ENCODE data around the gene PRR7.

PRR7 gene

DNA sequence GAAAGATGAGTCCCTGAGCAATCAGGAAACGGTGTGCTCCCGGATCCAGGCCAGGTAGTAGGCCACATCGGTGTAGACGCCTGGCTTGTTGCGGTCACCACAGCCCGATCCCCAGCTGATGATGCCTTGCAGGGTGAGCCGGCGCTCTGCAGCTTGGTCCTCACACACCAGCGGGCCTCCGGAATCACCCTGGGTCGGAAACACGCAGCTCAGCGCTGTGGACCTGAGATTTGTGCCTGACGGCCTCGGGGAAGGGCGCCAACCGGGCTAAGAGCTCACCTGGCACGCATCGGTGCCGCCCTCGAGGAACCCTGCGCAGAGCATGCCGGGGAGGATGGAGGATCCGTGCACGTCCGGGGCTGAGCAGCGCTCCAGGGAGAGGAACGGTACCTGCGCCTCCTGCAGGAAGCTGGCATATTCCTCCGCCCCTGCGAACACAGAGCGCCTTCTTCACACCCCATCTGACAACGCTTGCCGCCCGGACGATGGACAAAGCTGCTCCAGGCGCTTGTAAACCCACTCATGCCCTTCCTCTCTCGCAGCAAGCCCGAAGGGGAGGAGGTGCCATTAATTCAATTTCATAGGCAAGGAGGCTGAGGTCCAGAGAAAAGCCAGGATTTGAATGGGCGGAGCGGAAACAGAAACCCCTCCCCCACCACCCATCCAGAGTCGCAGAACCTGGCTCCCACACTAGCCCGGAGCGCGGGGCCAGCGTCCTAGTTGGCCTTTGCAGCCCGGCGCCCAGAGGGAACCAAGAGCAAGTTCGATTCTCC, 44.2 kb upstream of the PRR7 start (continued):
- TF ChIP-seq KLF17 (tag by site-specific recombination; IDR thresholded peaks at IDR 0.05): peak; percentile 39; the same call in 1 of the 2 replicates
- no peak for TF ChIP-seq ZNF670 (tag by site-specific recombination; IDR thresholded peaks at IDR 0.05; ENCODE audit: low read depth)
- peak; percentile 72 for TF ChIP-seq PATZ1 (tag by site-specific recombination; IDR thresholded peaks at IDR 0.05)
- no peak for TF ChIP-seq HOXC10 (CRISPR knock-in tag; IDR thresholded peaks at IDR 0.05)
- peak; percentile 89 for TF ChIP-seq ZEB2 (tag by site-specific recombination; IDR thresholded peaks at IDR 0.05)
- peak; percentile 80; the same call in 1 of the 2 replicates for TF ChIP-seq ZNF24 (tag by site-specific recombination; IDR thresholded peaks at IDR 0.05)
- no peak; the same call in none of the 2 replicates for TF ChIP-seq KLF1 (tag by site-specific recombination; IDR thresholded peaks at IDR 0.05)
- TF ChIP-seq EGR2 (tag by site-specific recombination; IDR thresholded peaks at IDR 0.05; ENCODE audit: low read depth): peak; percentile 60
- TF ChIP-seq ZNF660 (tag by site-specific recombination; IDR thresholded peaks at IDR 0.05): 0 out of 2 replicates have a peak, but pooled peaks have one; percentile 38
- TF ChIP-seq KLF16 (tag by site-specific recombination; IDR thresholded peaks at IDR 0.05): peak; percentile 1; the same call in 1 of the 2 replicates
- TF ChIP-seq ZNF473 (tag by site-specific recombination; IDR thresholded peaks at IDR 0.05): no peak
- no peak for TF ChIP-seq ZNF19 (tag by site-specific recombination; IDR thresholded peaks at IDR 0.05; ENCODE audit: low read depth)
- TF ChIP-seq YY2 (tag by site-specific recombination; IDR thresholded peaks at IDR 0.05): no peak
- TF ChIP-seq ZBTB48 (tag by site-specific recombination; IDR thresholded peaks at IDR 0.05): peak; percentile 90
- TF ChIP-seq ZNF843 (tag by site-specific recombination; IDR thresholded peaks at IDR 0.05): no peak
- TF ChIP-seq, protein P1, sequence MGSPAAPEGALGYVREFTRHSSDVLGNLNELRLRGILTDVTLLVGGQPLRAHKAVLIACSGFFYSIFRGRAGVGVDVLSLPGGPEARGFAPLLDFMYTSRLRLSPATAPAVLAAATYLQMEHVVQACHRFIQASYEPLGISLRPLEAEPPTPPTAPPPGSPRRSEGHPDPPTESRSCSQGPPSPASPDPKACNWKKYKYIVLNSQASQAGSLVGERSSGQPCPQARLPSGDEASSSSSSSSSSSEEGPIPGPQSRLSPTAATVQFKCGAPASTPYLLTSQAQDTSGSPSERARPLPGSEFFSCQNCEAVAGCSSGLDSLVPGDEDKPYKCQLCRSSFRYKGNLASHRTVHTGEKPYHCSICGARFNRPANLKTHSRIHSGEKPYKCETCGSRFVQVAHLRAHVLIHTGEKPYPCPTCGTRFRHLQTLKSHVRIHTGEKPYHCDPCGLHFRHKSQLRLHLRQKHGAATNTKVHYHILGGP (tag by site-specific recombination; IDR thresholded peaks at IDR 0.05): peak; percentile 93
- TF ChIP-seq ZNF76 (tag by site-specific recombination; IDR thresholded peaks at IDR 0.05; ENCODE audit: borderline replicate concordance, low read depth): peak; percentile 83; the same call in 1 of the 2 replicates
- TF ChIP-seq, protein P2, sequence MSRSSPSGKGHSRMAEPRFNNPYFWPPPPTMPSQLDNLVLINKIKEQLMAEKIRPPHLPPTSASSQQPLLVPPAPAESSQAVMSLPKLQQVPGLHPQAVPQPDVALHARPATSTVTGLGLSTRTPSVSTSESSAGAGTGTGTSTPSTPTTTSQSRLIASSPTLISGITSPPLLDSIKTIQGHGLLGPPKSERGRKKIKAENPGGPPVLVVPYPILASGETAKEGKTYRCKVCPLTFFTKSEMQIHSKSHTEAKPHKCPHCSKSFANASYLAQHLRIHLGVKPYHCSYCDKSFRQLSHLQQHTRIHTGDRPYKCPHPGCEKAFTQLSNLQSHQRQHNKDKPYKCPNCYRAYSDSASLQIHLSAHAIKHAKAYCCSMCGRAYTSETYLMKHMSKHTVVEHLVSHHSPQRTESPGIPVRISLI (tag by site-specific recombination; IDR thresholded peaks at IDR 0.05): no peak
- no peak for TF ChIP-seq ELK4 (IDR thresholded peaks at IDR 0.05; ENCODE audit: borderline replicate concordance, low read depth, low read length)
- TF ChIP-seq, protein P3, sequence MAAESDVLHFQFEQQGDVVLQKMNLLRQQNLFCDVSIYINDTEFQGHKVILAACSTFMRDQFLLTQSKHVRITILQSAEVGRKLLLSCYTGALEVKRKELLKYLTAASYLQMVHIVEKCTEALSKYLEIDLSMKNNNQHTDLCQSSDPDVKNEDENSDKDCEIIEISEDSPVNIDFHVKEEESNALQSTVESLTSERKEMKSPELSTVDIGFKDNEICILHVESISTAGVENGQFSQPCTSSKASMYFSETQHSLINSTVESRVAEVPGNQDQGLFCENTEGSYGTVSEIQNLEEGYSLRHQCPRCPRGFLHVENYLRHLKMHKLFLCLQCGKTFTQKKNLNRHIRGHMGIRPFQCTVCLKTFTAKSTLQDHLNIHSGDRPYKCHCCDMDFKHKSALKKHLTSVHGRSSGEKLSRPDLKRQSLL (tag by site-specific recombination; IDR thresholded peaks at IDR 0.05): peak; percentile 57
- TF ChIP-seq, protein P4, sequence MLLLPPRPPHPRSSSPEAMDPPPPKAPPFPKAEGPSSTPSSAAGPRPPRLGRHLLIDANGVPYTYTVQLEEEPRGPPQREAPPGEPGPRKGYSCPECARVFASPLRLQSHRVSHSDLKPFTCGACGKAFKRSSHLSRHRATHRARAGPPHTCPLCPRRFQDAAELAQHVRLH (tag by site-specific recombination; IDR thresholded peaks at IDR 0.05): 0 out of 2 replicates have a peak, but pooled peaks have one; percentile 1
- TF ChIP-seq ZNF324 (tag by site-specific recombination; IDR thresholded peaks at IDR 0.05): 0 out of 2 replicates have a peak, but pooled peaks have one; percentile 43
- no peak for TF ChIP-seq ZNF571 (tag by site-specific recombination; IDR thresholded peaks at IDR 0.05)
- TF ChIP-seq ZNF23 (tag by site-specific recombination; IDR thresholded peaks at IDR 0.05; ENCODE audit: borderline replicate concordance): no peak
- TF ChIP-seq, protein P5, sequence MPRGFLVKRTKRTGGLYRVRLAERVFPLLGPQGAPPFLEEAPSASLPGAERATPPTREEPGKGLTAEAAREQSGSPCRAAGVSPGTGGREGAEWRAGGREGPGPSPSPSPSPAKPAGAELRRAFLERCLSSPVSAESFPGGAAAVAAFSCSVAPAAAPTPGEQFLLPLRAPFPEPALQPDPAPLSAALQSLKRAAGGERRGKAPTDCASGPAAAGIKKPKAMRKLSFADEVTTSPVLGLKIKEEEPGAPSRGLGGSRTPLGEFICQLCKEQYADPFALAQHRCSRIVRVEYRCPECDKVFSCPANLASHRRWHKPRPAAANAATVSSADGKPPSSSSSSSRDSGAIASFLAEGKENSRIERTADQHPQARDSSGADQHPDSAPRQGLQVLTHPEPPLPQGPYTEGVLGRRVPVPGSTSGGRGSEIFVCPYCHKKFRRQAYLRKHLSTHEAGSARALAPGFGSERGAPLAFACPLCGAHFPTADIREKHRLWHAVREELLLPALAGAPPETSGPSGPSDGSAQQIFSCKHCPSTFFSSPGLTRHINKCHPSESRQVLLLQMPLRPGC (tag by site-specific recombination; IDR thresholded peaks at IDR 0.05): no peak
- TF ChIP-seq TRIM28 (IDR thresholded peaks at IDR 0.05; ENCODE audit: borderline replicate concordance, low read length): 0 out of 2 replicates have a peak, but pooled peaks have one; percentile 42
- TF ChIP-seq SP2 (tag by site-specific recombination; IDR thresholded peaks at IDR 0.05): peak; percentile 78
- TF ChIP-seq ZNF202 (tag by site-specific recombination; IDR thresholded peaks at IDR 0.05; ENCODE audit: borderline replicate concordance): no peak
- peak; percentile 52; the same call in 1 of the 2 replicates for TF ChIP-seq ZNF391 (tag by site-specific recombination; IDR thresholded peaks at IDR 0.05; ENCODE audit: borderline replicate concordance, low read depth)
- no peak for TF ChIP-seq ZFP41 (tag by site-specific recombination; IDR thresholded peaks at IDR 0.05; ENCODE audit: borderline replicate concordance)
